OCI-LY7 (cell line): Measurements from ENCODE around the gene C10orf95. TPM values are rescaled to one million over a fixed set of nuclear protein-coding genes. Genes with fewer than 3 reads are reported as not detected.

Experiments used
- BruUV-seq: library from RNA; stranded (reverse); fragments of 400-500 nt; replicated peaks from 2 replicates; lab custom pipeline; 2021; lab: Mats Ljungman, UMichigan
- CTCF ChIA-PET: fragments of 300-600 bp; sonication (Branson Sonifier 250); formaldehyde crosslinking; loops from one replicate; lab custom pipeline; 2022; ENCODE audit warnings: antibody characterized with exemption; ENCODE audit not compliant: unreplicated experiment; lab: Charles Lee
- POLR2A ChIA-PET: fragments of 300-600 bp; sonication (Branson Sonifier 250); formaldehyde crosslinking; loops from one replicate; lab custom pipeline; 2022; ENCODE audit warnings: antibody characterized with exemption; lab: Charles Lee
- DNase-seq: peaks from one replicate; pipeline ENCODE4 v3.0.0-alpha.2; 2015; ENCODE audit warnings: low spot score
- H2AFZ ChIP-seq: fragments of 200-600 bp; sonication (generic), shearing (Covaris generic); 2 replicates; pipeline ENCODE4 v1.6.1; 2014; ENCODE audit warnings: mild to moderate bottlenecking, antibody characterized with exemption, low read length, moderate library complexity
- H3K27ac ChIP-seq: fragments of 200-600 bp; sonication (generic); 2 replicates; pipeline ENCODE4 v1.5.1; 2014; ENCODE audit warnings: mixed run types, low read depth, mild to moderate bottlenecking, moderate library complexity, low read length, inconsistent platforms; ENCODE audit not compliant: poor library complexity, severe bottlenecking
- H3K36me3 ChIP-seq: fragments of 200-600 bp; sonication (generic); 2 replicates; pipeline ENCODE4 v1.6.1; 2014; ENCODE audit warnings: mild to moderate bottlenecking, antibody characterized with exemption, low read length, moderate library complexity, mixed read lengths; ENCODE audit not compliant: insufficient read depth
- H3K4me1 ChIP-seq: fragments of 200-600 bp; sonication (generic); 2 replicates; pipeline ENCODE4 v1.5.1; 2014; ENCODE audit warnings: mild to moderate bottlenecking, low read length; ENCODE audit not compliant: insufficient read depth, poor library complexity, severe bottlenecking
- H3K4me2 ChIP-seq: fragments of 200-600 bp; sonication (generic); 2 replicates; pipeline ENCODE4 v1.6.1; 2014; ENCODE audit warnings: mild to moderate bottlenecking, low read length
- H3K4me3 ChIP-seq: fragments of 200-600 bp; sonication (generic); 2 replicates; pipeline ENCODE4 v1.5.1; 2014; ENCODE audit warnings: mild to moderate bottlenecking, low read depth, low read length; ENCODE audit not compliant: poor library complexity, severe bottlenecking
- H3K79me2 ChIP-seq: fragments of 200-600 bp; sonication (generic); 2 replicates; pipeline ENCODE4 v1.6.1; 2016; ENCODE audit warnings: low read depth, mild to moderate bottlenecking, low read length, moderate library complexity, mixed read lengths; ENCODE audit not compliant: insufficient read depth
- H3K9me2 ChIP-seq: fragments of 200-600 bp; sonication (generic); 2 replicates; pipeline ENCODE4 v1.6.1; 2016; ENCODE audit warnings: mild to moderate bottlenecking, low read length, mixed read lengths; ENCODE audit not compliant: insufficient read depth
- H3K9me3 ChIP-seq: fragments of 200-600 bp; sonication (generic); 2 replicates; pipeline ENCODE4 v1.6.1; 2014; ENCODE audit warnings: mild to moderate bottlenecking, mixed run types, low read length, mixed read lengths
- H4K20me1 ChIP-seq: fragments of 200-600 bp; sonication (generic); 2 replicates; pipeline ENCODE4 v1.6.1; 2014; ENCODE audit warnings: mild to moderate bottlenecking, antibody characterized with exemption, low read length, moderate library complexity, mixed read lengths; ENCODE audit not compliant: insufficient read depth
- EZH2phosphoT487 ChIP-seq: fragments of 200-600 bp; sonication (generic); IDR thresholded peaks from 2 replicates; pipeline ENCODE4 v1.6.1; 2018; ENCODE audit warnings: low read depth, borderline replicate concordance, mild to moderate bottlenecking, mixed run types, antibody characterized with exemption, low read length, moderate library complexity, mixed read lengths
- intact Hi-C: fragments of 100-400 bp; cut with micrococcal nuclease; formaldehyde crosslinking; loops from one replicate; pipeline ENCODE4 v1.10.0; 2022; ENCODE audit not compliant: unreplicated experiment
- total RNA-seq, 2 experiments: library from RNA; depleted of rRNA in 1 of 2; stranded (reverse); fragments of >200 nt in 1 of 2; shearing (Covaris generic) in 1 of 2; gene quantifications; 2 replicates each; pipeline ENCODE4 v1.2.3, GENCODE V29; 2014 to 2022
- TF ChIP-seq, protein P1 (sequence below): fragments of 200-600 bp; sonication (generic); conservative IDR thresholded peaks from 2 replicates; pipeline ENCODE4 v1.5.1; 2014; ENCODE audit warnings: mild to moderate bottlenecking, antibody characterized with exemption, low read length, moderate library complexity, mixed read lengths

C10orf95 gene
- total RNA-seq, 2 experiments from 2014 or later: 0.67 to 3.3 TPM

DNA sequence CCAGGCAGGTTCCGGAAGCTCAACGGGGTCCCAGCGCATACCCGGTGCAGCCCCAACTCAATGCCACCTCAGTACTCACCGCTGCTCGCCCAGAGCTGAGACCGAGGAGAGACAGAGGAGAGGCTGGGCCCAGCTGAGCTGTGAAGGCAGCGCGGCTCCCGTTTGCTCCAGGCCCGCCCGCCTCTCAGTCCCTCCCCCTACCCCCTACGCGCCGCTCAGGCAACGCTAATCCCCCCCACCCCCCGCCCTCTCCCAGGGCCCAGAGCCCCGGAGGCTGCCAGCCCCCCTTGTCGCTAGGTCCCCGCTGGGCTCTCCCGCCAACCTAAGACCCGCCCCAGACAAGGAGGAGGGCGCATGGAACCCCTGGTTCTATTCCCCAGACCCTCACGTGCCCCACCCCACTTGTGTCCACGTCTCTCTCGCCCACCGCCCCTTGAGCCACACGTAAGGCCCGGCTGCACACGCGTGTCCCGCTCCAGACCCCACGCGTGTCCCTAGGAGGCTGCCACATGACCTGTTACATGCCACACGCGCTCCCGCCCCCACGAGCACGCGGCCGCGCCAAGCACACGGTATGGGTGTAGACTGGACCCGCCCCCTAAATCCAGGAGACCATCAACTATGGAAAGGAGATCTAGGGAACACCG is 32.6 kb downstream of the C10orf95 start, which contains the start of gene PSD:
Gene PSD, minus strand, starts transcription at position 164 of the 647 bp plus-strand sequence. CDS start 1,747 bp downstream, outside the sequence.
- TF ChIP-seq, protein P1, sequence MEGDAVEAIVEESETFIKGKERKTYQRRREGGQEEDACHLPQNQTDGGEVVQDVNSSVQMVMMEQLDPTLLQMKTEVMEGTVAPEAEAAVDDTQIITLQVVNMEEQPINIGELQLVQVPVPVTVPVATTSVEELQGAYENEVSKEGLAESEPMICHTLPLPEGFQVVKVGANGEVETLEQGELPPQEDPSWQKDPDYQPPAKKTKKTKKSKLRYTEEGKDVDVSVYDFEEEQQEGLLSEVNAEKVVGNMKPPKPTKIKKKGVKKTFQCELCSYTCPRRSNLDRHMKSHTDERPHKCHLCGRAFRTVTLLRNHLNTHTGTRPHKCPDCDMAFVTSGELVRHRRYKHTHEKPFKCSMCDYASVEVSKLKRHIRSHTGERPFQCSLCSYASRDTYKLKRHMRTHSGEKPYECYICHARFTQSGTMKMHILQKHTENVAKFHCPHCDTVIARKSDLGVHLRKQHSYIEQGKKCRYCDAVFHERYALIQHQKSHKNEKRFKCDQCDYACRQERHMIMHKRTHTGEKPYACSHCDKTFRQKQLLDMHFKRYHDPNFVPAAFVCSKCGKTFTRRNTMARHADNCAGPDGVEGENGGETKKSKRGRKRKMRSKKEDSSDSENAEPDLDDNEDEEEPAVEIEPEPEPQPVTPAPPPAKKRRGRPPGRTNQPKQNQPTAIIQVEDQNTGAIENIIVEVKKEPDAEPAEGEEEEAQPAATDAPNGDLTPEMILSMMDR: no peak
- no peak for TF ChIP-seq EZH2phosphoT487
- H3K9me2 ChIP-seq: no peaks in the 10 kb centered on the region
- no peaks in the 10 kb centered on the region for H4K20me1 ChIP-seq
- peak within 1 kb of the TSS; percentile 80; the same call in 1 of the 2 replicates for H2AFZ ChIP-seq
- CTCF ChIA-PET: no interaction called here
- no TSS peak for BruUV-seq
- peaks cover 46% of the 10 kb centered on the region for H3K4me1 ChIP-seq
- POLR2A ChIA-PET: no interaction called here
- DNase-seq: no peak
- peak within 1 kb of the TSS; percentile 79 for H3K4me3 ChIP-seq
- H3K36me3 ChIP-seq: peaks cover 11% of the 10 kb centered on the region; the same call in 1 of the 2 replicates
- peaks cover 6% of the 10 kb centered on the region; the same call in 1 of the 2 replicates for H3K79me2 ChIP-seq
- H3K4me2 ChIP-seq: peak within 1 kb of the TSS; percentile 96
- intact Hi-C loops: no loop called here
- peak within 1 kb of the TSS; percentile 82 for H3K27ac ChIP-seq
- H3K9me3 ChIP-seq: no peaks in the 10 kb centered on the region

DNA sequence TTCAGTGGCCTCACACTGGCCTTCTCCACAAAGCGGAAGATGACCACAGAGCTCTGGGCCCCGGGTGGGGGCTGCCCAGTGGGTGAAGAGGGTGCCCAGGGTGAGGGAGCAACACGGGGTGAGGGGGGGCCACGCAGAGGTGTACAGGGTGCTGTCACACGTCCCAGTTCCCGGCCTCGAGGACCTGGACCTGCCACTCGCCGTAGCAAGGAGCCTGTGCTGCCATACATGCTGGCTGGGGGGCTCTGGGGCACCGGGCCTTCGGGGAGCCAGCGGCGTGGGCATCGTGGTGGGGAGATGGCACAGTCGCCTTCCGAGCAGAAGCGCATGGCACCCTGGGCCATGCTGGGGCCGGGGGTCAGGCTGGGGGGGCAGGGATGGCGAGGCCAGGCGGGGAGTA is 34.6 kb downstream of the C10orf95 start:
- Histone ChIP-seq H3K36me3 (no peaks in the 10 kb centered on the region), H3K9me3 (no peaks in the 10 kb centered on the region), H4K20me1 (no peaks in the 10 kb centered on the region), H3K9me2 (no peaks in the 10 kb centered on the region), H3K79me2 (no peaks in the 10 kb centered on the region; the same call in 1 of the 2 replicates), H3K4me1 (peaks cover 48% of the 10 kb centered on the region), H3K4me2 (no peak overlapping the region), H3K4me3 (no peak overlapping the region), H3K27ac (no peak overlapping the region), H2AFZ (no peak overlapping the region)
- intact Hi-C loops: no loop called here
- CTCF ChIA-PET: no interaction called here
- no peak for DNase-seq
- BruUV-seq: no TSS peak
- TF ChIP-seq, protein P1: no peak
- no peak for TF ChIP-seq EZH2phosphoT487
- POLR2A ChIA-PET: no interaction called here

DNA sequence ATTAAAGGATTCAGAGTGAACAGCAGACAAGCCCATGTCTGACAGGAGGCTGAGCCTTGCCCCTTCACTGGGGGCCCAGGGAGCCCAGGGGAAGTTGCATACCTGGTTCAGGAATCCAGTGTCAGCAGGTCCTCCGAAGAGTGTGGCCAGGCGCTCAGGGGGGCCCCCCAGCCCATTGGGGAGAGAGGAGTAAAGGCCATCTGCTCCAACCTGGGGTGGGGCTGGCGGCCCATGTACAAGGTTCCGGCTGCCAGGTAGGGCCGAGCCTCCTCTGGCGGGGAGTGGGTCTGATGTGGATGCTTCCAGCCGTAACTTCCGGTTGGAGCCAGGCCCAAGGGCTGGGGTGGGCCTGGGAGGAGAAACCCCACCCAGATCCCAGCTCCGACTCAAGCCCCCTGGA is 35.1 kb downstream of the C10orf95 start:
- H3K9me2 ChIP-seq: no peaks in the 10 kb centered on the region
- no peaks in the 10 kb centered on the region for H4K20me1 ChIP-seq
- H3K79me2 ChIP-seq: no peaks in the 10 kb centered on the region
- H3K4me1 ChIP-seq: peaks cover 48% of the 10 kb centered on the region
- no peak overlapping the region for H2AFZ ChIP-seq
- H3K9me3 ChIP-seq: no peaks in the 10 kb centered on the region
- no peak overlapping the region for H3K27ac ChIP-seq
- intact Hi-C loops: no loop called here
- H3K4me2 ChIP-seq: no peak overlapping the region
- BruUV-seq: no TSS peak
- H3K4me3 ChIP-seq: no peak overlapping the region
- POLR2A ChIA-PET: no interaction called here
- CTCF ChIA-PET: no interaction called here
- no peaks in the 10 kb centered on the region for H3K36me3 ChIP-seq
- TF ChIP-seq, protein P1: no peak
- no peak for TF ChIP-seq EZH2phosphoT487
- no peak for DNase-seq
